GM18909 (cell line): ENCODE data around the gene NELL1.

Source experiments
- ATAC-seq: cut with Tn5 transposase; IDR thresholded peaks from one replicate; pipeline ENCODE4 v1.9.1; 2021; ENCODE audit warnings: mild to moderate bottlenecking; ENCODE audit not compliant: unreplicated experiment, poor library complexity

The NELL1 gene

GRCh38 chr11:20661850-20662249 is 7.5 kb upstream of the NELL1 start:
- no peak for ATAC-seq

- ATAC-seq = no peak
These were observed 1.1 kb upstream of the NELL1 start for GRCh38 chr11:20668131-20668809.

GRCh38 chr11:20669820-20670684 is 666 bp downstream of the NELL1 start:
- ATAC-seq = no peak

GRCh38 chr11:20670932-20671403 is 1.6 kb downstream of the NELL1 start:
- no peak for ATAC-seq

GRCh38 chr11:20671856-20672546 is 2.6 kb downstream of the NELL1 start:
- peak; percentile 47 for ATAC-seq

- no peak for ATAC-seq
These were observed 3.2 kb downstream of the NELL1 start for GRCh38 chr11:20672575-20672974.

- ATAC-seq = no peak
These were observed 7.3 kb downstream of the NELL1 start for GRCh38 chr11:20676658-20677057.

GRCh38 chr11:20688761-20689160 is 19.4 kb downstream of the NELL1 start:
- no peak for ATAC-seq

GRCh38 chr11:20707876-20708275 is 38.5 kb downstream of the NELL1 start:
- ATAC-seq = no peak

GRCh38 chr11:20712912-20713311 is 43.5 kb downstream of the NELL1 start:
- no peak for ATAC-seq

GRCh38 chr11:20715464-20715863 is 46.1 kb downstream of the NELL1 start:
- ATAC-seq = no peak

GRCh38 chr11:20715931-20716330 is 46.5 kb downstream of the NELL1 start:
- ATAC-seq = no peak

GRCh38 chr11:20719821-20720220 is 50.4 kb downstream of the NELL1 start:
- ATAC-seq = no peak

GRCh38 chr11:20723366-20723765 is 54.0 kb downstream of the NELL1 start:
- no peak for ATAC-seq

- no peak for ATAC-seq
These were observed 60.3 kb downstream of the NELL1 start for GRCh38 chr11:20729597-20730105.

- ATAC-seq = no peak
These were observed 62.4 kb downstream of the NELL1 start for GRCh38 chr11:20731676-20732215.

- no peak for ATAC-seq
These were observed 69.7 kb downstream of the NELL1 start for GRCh38 chr11:20739107-20739506.

- no peak for ATAC-seq
These were observed 70.2 kb downstream of the NELL1 start for GRCh38 chr11:20739577-20739976.

- ATAC-seq = no peak
These were observed 85.5 kb downstream of the NELL1 start for GRCh38 chr11:20754933-20755332.

- ATAC-seq = no peak
These were observed 90.2 kb downstream of the NELL1 start for GRCh38 chr11:20759541-20759940.
